ENCODE measurements around the gene RHBDF1. TPM values are rescaled to one million over a fixed set of nuclear protein-coding genes. Genes with fewer than 3 reads are reported as not detected.

Gene RHBDF1
- total and polyA plus RNA-seq, 10 of the 15 experiments (the other 5 are each of a cell fraction or from before 2014, with no cell fraction given): 0.04 to 0.85 (median 0.36) TPM; not detected in 3

- TF ChIP-seq CTCF (IDR thresholded peaks at IDR 0.05 in 2 of 3, conservative IDR thresholded peaks at IDR 0.05 in 1 of 3; ENCODE audit: control insufficient read depth in 2 of 3, extremely low read depth in 1 of 3, insufficient read depth in 1 of 3, low read depth in 3 of 3, low read length in 3 of 3) (no peak), BHLHE40 (IDR thresholded peaks at IDR 0.05; ENCODE audit: borderline replicate concordance in 1 of 2, low read depth in 2 of 2, low read length in 1 of 2) (peak in 1 of 2 experiments; percentile 43; a peak in 2 of 4 replicates), RB1 (IDR thresholded peaks at IDR 0.05; ENCODE audit: borderline replicate concordance) (no peak), SREBF1 (IDR thresholded peaks at IDR 0.05; ENCODE audit: low read length) (no peak), USF1 (IDR thresholded peaks at IDR 0.05; ENCODE audit: borderline replicate concordance, extremely low read length, insufficient read depth, low read depth, low read length) (peak; percentile 15), STAT3 (IDR thresholded peaks at IDR 0.05; ENCODE audit: low read depth, low read length) (no peak), NR2F1 (conservative IDR thresholded peaks at IDR 0.05) (no peak), E4F1 (IDR thresholded peaks at IDR 0.05; ENCODE audit: borderline replicate concordance, partially characterized antibody) (no peak), CBX5 (IDR thresholded peaks at IDR 0.05; ENCODE audit: low read depth) (no peak), POLR2A (IDR thresholded peaks at IDR 0.05; ENCODE audit: low read depth, low read length) (no peak), FOS (IDR thresholded peaks at IDR 0.05; ENCODE audit: borderline replicate concordance, extremely low read depth, insufficient read length) (no peak), PRDM15 (CRISPR knock-in tag; IDR thresholded peaks at IDR 0.05) (no peak), ZNF217 (IDR thresholded peaks at IDR 0.05) (no peak), SMARCA5 (IDR thresholded peaks at IDR 0.05) (peak; percentile 91), RBBP5 (conservative IDR thresholded peaks at IDR 0.05) (no peak), SRF (IDR thresholded peaks at IDR 0.05; ENCODE audit: low read depth in 2 of 2, low read length in 2 of 2) (no peak), RAD51 (IDR thresholded peaks at IDR 0.05) (no peak), GATAD2B (conservative IDR thresholded peaks at IDR 0.05; ENCODE audit: low read depth) (0 out of 2 replicates have a peak, but pooled peaks have one; percentile 30)
Measured at GRCh38 chr16:72561-73548, at the start of gene RHBDF1 (continued).
